ENCODE data around the gene ING5. TPM values are rescaled to one million over a fixed set of nuclear protein-coding genes. Genes with fewer than 3 reads are reported as not detected.
A peak's percentile ranks its signal among the peaks of the same experiment; 100 is the strongest.

ING5 gene
- total RNA-seq, 1 experiment from 2014 or later = 53.2 TPM

GRCh38 chr2:241774419-241775222 lies 72.8 kb downstream of the ING5 start:
- no peaks in the 10 kb centered on the region for H3K9me3 ChIP-seq (replicated peaks)
- peak; percentile 60 to 63 for DNase-seq
- peaks cover 10% of the 10 kb centered on the region; the same call in 1 of the 2 replicates for H3K4me1 ChIP-seq
- no peak overlapping the region for H3K27ac ChIP-seq
- H3K27me3 ChIP-seq = peaks cover 34% of the 10 kb centered on the region
- no peaks in the 10 kb centered on the region for H3K36me3 ChIP-seq
- H3K4me3 ChIP-seq = no peak overlapping the region; the same call in 1 of the 2 replicates

- no peak overlapping the region for H3K27ac ChIP-seq
- DNase-seq = no peak
- peaks cover 33% of the 10 kb centered on the region for H3K27me3 ChIP-seq
- H3K36me3 ChIP-seq = no peaks in the 10 kb centered on the region
- H3K9me3 ChIP-seq (replicated peaks) = peaks cover under 1% of the 10 kb centered on the region; the same call in 1 of the 2 replicates
- H3K4me3 ChIP-seq = no peak overlapping the region; the same call in 1 of the 2 replicates
- H3K4me1 ChIP-seq = peaks cover 10% of the 10 kb centered on the region; the same call in 1 of the 2 replicates
Observed at GRCh38 chr2:241775223-241776177, 73.7 kb downstream of the ING5 start.

GRCh38 chr2:241776336-241777169 lies 74.7 kb downstream of the ING5 start, which contains the start of gene GAL3ST2:
GAL3ST2 (plus strand) TSS chr2:241776822; CDS start chr2:241776956, 134 bp downstream.
- Histone ChIP-seq H3K4me3 (no peak within 1 kb of the TSS), H3K9me3 (replicated peaks) (peaks cover 7% of the 10 kb centered on the region; the same call in 1 of the 2 replicates), H3K27me3 (peaks cover 26% of the 10 kb centered on the region), H3K27ac (no peak within 1 kb of the TSS), H3K4me1 (peaks cover 8% of the 10 kb centered on the region; the same call in 1 of the 2 replicates), H3K36me3 (no peaks in the 10 kb centered on the region)
- no peak for DNase-seq

- peaks cover 5% of the 10 kb centered on the region; the same call in 1 of the 2 replicates for H3K4me1 ChIP-seq
- H3K4me3 ChIP-seq = no peak overlapping the region
- peaks cover 20% of the 10 kb centered on the region for H3K27me3 ChIP-seq
- no peaks in the 10 kb centered on the region for H3K36me3 ChIP-seq
- DNase-seq = no peak
- H3K9me3 ChIP-seq (replicated peaks) = peaks cover 7% of the 10 kb centered on the region; the same call in 1 of the 2 replicates
- no peak overlapping the region for H3K27ac ChIP-seq
Observed at GRCh38 chr2:241777170-241777685, 75.4 kb downstream of the ING5 start.

- Histone ChIP-seq H3K27ac (no peak overlapping the region), H3K4me3 (no peak overlapping the region)
- no peak for DNase-seq
Observed at GRCh38 chr2:241777686-241778627, 76.1 kb downstream of the ING5 start.

More at GRCh38 chr2:241777686-241778627, 76.1 kb downstream of the ING5 start:
- no peaks in the 10 kb centered on the region for H3K36me3 ChIP-seq
- peaks cover 5% of the 10 kb centered on the region; the same call in 1 of the 2 replicates for H3K4me1 ChIP-seq
- H3K27me3 ChIP-seq = peaks cover 13% of the 10 kb centered on the region; the same call in 1 of the 2 replicates
- peaks cover 7% of the 10 kb centered on the region; the same call in 1 of the 2 replicates for H3K9me3 ChIP-seq (replicated peaks)

Other genes with a start within 250 kb of the ING5 start
- 132 and 171 TPM in 2 replicates for gene STK25, start 193.5 kb upstream of the ING5 start, total RNA-seq (2014; rRNA removed; shearing (Covaris generic))
- gene BOK, start 143.3 kb upstream of the ING5 start, total RNA-seq (2014; rRNA removed; shearing (Covaris generic)) = 6.6 and 7.3 TPM in 2 replicates
- gene THAP4, start 64.9 kb upstream of the ING5 start, total RNA-seq (2014; rRNA removed; shearing (Covaris generic)) = 48.9 and 51.9 TPM in 2 replicates
- gene ATG4B, start 64.3 kb upstream of the ING5 start, total RNA-seq (2014; rRNA removed; shearing (Covaris generic)) = 73.5 and 78.0 TPM in 2 replicates
- gene DTYMK, start 15.2 kb upstream of the ING5 start, total RNA-seq (2014; rRNA removed; shearing (Covaris generic)) = 113 and 121 TPM in 2 replicates
- 4.3 and 5.1 TPM in 2 replicates for gene D2HGDH, start 32.6 kb downstream of the ING5 start, total RNA-seq (2014; rRNA removed; shearing (Covaris generic))
- gene GAL3ST2, start 74.8 kb downstream of the ING5 start, total RNA-seq (2014; rRNA removed; shearing (Covaris generic)) = not detected in 2 replicates
- gene NEU4, start 107.2 kb downstream of the ING5 start, total RNA-seq (2014; rRNA removed; shearing (Covaris generic)) = 6.8 and 7.5 TPM in 2 replicates
- gene PDCD1, start 156.9 kb downstream of the ING5 start, total RNA-seq (2014; rRNA removed; shearing (Covaris generic)) = 0.08 and 0.28 TPM in 2 replicates
- not detected in 2 replicates for gene RTP5, start 167.7 kb downstream of the ING5 start, total RNA-seq (2014; rRNA removed; shearing (Covaris generic))